Measurements from ENCODE around the gene OR2H2.

Gene OR2H2

GRCh38 chr6:29584821-29585220 lies at the start of gene OR2H2:
Gene OR2H2 (plus strand): TSS chr6:29585121. CDS start chr6:29587945, 2,824 bp downstream.
- no peak for DNase-seq

DNA sequence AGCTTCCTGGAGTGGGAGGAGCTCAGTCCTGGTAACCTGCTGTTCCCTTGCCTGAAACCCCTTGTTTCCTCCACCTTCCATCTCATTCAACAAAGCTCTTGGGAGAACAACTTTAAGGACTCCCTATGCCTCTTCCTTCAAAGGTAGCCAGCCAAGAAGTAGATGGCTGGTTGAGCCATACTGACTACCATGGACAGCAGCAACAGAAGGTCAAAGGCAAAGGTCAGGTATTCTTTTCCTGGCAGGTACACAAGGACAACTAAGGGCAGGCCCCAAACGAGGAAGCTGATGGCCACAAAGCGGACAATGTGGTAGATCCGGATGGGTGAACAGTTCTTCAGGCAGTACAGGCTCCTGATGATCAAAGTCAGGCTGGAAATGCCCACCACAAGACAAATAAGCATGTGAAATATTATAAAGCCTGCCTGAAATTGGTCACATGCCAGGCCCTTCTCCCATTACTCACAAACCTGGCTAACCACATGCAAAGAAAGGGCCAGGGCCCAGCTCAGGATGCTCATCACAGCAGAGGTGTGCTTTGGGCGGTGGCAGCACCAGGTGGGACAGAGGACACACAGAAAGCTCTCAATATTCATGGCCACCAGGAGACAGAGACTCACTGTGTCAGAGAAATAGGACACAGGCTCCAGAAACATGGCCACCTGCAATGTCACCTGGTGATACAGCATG lies 47.1 kb upstream of the OR2H2 start:
- no peak for DNase-seq

DNA sequence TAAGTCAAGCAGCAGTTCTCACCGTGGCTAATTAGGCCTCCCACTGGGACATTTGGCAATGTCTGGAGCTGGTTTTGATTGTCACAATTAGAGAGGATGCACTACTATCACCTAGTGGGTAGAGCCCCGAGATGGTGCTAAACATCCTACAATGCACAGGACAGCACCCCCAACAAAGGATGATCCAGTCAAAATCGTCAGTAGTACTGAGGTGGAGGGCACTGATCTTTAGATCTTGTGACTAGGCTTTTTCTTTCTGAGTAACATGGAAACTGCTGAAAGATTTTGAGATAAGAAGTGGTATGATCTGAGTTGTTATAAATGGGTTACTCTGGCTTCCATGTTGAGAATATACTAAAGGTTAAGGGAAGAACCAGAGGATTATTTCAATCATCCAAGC lies 37.3 kb upstream of the OR2H2 start:
- DNase-seq: no peak

GRCh38 chr6:29552512-29553051 lies 32.3 kb upstream of the OR2H2 start:
- DNase-seq: no peak

DNA sequence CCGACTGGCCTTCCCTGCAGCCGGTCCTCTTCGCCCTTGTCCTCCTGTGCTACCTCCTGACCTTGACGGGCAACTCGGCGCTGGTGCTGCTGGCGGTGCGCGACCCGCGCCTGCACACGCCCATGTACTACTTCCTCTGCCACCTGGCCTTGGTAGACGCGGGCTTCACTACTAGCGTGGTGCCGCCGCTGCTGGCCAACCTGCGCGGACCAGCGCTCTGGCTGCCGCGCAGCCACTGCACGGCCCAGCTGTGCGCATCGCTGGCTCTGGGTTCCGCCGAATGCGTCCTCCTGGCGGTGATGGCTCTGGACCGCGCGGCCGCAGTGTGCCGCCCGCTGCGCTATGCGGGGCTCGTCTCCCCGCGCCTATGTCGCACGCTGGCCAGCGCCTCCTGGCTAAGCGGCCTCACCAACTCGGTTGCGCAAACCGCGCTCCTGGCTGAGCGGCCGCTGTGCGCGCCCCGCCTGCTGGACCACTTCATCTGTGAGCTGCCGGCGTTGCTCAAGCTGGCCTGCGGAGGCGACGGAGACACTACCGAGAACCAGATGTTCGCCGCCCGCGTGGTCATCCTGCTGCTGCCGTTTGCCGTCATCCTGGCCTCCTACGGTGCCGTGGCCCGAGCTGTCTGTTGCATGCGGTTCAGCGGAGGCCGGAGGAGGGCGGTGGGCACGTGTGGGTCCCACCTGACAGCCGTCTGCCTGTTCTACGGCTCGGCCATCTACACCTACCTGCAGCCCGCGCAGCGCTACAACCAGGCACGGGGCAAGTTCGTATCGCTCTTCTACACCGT lies 31.5 kb upstream of the OR2H2 start:
- no peak for DNase-seq

DNA sequence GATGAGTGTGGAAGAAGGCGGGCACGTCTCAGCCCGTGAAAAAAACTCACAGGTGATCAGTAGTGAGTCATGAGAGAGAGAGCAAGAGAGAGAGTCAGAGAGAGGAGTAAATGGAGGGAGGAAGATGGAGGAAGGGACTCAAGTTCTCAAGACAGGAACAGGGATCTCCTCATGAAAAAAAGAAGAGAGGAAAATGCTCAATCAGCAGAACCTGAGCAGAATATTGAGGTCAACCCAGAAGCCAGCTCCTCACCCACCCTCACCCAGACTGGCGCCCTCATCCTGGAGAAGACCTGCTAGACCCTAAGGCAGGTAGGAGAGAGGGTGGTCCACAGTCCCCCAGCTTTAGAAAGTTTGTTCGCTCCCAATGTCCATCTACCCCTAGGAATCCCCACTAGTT lies 30.2 kb upstream of the OR2H2 start:
- DNase-seq: no peak

- DNase-seq: no peak
These were observed 27.6 kb upstream of the OR2H2 start for GRCh38 chr6:29557320-29557719.

DNA sequence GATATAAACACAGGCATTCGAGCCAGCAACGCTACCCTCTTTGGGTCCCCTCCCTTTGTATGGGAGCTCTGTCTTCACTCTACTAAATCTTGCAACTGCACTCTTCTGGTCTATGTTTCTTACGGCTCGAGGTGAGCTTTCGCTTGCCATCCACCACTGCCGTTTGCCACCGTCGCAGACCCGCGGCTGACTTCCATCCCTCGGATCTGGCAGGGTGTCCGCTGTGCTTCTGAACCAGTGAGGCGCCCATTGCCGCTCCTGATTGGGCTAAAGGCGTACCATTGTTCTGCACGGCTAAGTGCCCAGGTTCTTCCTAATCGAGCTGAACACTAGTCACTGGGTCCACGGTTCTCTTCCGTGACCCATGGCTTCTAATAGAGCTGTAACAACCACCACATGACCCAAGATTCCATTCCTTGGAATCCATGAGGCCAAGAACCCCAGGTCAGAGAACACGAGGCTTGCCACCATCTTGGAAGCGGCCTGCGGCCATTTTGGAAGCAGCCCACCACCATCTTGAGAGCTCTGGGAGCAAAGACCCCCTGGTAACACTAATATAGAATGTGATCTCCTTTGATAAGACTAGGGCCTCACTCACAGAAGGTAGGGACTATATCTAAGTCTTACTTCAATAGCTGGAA lies 26.4 kb upstream of the OR2H2 start:
- no peak for DNase-seq

- DNase-seq: no peak
These were observed 25.2 kb upstream of the OR2H2 start, which contains the start of gene UBD for GRCh38 chr6:29559524-29560287. Gene UBD (minus strand): TSS chr6:29559732. CDS start chr6:29559701, 31 bp downstream.

DNA sequence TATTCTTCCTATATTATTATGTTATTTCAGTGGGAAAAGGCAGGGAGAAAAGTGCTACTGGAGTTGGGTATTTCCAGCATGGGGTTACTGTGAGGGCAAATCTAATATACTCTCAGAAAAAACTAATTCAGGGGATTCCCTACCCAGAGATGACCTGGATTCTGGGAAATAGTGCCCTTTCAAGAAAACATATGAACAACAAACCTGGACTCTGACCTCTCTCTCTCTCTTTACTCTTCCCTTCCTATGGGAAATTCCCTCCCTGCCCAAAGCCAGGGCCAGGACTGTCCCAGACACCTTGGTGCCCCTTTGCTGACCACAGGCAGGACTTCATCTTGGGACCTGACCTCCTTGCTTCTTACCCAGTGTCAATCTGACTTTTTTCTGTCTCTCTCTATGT lies 23.8 kb upstream of the OR2H2 start:
- no peak for DNase-seq

DNA sequence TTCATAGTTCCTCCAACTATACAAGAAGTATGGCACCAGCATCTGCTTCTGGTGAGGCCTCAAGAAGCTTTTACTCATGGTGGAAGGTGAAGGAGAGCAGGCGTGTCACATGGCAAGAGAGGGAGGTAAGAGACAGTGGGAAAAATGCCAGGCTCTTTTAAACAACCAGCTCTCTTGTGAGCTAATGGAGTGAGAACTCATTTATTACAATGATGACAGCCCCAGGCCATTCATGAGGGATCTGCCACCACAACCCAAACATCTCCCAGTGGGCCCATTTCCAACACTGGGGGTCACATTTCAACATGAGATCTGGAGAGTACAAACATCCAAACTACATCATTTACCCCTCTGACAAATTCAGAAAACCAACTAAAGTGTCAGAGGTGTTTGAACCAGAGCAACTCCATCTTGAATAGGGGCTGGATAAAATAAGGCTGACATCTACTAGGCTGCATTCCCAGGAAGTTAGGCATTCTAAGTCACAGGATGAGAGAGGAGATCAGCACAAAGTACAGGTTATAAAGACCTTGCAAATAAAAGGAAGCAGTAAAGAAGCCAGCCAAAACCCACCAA lies 23.2 kb upstream of the OR2H2 start:
- DNase-seq: no peak

- DNase-seq: no peak
These were observed 21.4 kb upstream of the OR2H2 start for GRCh38 chr6:29563435-29563965.

DNA sequence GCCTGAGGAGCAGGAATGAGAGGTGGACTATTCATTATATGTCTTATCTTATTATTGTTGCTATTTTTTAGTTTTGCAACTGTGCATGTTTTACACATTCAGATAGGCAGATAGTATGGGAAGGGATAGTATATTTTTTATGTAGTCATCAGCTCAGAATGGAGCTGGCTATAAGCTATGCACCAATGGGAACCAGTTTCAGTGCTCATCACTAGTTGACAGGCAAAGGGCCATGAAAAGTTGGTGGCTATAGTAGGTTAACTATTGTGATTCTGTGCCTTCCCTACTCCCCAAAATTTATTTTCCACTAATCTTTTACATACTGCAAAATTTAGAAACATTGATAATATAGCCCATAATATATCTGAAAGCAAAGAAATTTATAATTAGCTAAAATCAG lies 20.0 kb upstream of the OR2H2 start:
- no peak for DNase-seq

- no peak for DNase-seq
These were observed 18.1 kb upstream of the OR2H2 start for GRCh38 chr6:29566856-29567255.

DNA sequence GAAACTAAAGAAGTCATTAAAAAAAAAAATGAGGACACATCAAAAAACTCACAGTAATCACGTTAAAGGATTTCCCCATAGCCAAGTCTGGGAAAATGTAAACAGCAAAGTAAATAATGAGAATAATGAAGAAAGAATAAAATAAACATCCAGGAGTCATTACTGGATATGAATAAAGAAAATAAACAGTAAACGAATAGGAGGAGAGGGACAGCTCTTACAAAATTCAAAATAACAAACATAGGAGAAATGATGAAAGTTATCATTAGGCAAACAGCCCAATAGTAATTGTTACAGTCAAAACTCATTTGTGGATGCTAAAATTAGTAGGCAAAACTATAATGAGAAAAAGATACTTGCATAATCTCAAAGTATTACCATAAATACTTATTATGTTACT lies 17.4 kb upstream of the OR2H2 start:
- no peak for DNase-seq

DNA sequence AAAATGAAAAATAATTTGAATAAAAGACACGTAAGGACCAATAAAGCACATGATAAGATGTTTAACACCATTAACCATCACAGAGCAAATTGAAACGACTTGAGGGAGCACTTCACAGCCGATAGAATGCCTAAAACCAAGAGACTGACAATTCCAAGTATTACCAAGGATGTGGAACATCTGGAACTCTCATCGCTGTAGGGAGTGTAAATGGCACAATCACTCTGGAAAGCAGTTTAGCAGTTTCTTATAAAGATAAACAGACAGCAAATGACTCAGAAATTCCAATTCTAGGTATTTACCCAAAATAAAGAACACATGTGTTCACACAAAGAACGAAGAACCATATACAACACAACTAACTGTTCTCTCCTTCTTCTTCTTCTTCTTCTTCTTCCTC lies 16.9 kb upstream of the OR2H2 start:
- DNase-seq: no peak

DNA sequence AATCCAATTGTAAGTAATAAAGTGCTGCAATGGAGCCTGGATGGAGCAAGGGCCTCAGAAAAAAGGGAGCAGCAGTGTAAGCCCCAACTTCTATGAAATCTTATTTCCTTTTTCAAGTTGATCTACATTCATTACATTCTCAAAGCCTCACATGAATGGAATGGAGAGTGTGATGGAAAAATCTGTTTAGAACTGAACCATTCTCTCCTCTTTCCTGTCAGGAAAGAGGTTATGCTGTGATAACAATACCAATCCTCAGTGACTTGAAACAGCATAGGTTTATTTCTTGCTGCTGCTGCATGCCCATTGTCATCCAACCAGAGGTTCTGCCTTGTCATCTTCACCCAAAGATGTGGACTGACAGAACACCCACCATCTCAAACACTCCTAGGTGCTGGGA lies 8.9 kb upstream of the OR2H2 start:
- DNase-seq: no peak

- DNase-seq: no peak
These were observed 7.4 kb upstream of the OR2H2 start for GRCh38 chr6:29577544-29577943.

GRCh38 chr6:29589423-29590048 lies 4.6 kb downstream of the OR2H2 start:
- DNase-seq: no peak

DNA sequence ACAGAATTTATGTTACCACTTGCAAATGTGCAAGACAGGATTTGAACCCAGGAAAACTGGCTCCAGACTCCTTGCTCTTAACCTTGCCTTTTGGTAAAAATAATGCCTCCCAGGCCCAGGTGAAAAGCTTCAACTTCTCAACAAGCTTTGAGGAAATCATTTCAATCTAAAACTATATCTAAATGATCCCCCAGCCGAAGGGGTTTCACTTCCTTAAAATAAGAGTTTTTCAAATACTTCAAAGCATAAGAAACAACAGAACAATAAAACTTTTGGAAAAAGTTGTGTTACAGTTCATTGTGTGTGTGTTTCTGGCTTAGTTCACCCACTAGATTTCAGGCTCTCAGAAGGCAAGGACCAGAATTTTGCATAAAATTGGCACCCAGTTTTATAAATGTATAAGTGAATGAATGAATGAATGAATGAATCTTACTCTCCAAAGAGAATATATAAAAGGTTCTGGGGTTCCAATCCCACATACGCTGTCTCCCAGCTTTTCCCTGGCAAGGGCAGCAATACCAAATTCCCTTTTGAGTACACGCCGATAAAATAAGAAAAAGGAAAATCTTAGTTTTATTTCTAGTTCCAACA lies 5.4 kb downstream of the OR2H2 start:
- no peak for DNase-seq

- no peak for DNase-seq
These were observed 6.8 kb downstream of the OR2H2 start for GRCh38 chr6:29591677-29592076.

Data from NCI-H1092 (cell line).